Measurements from ENCODE around the gene NLRP6.

GRCh38 chr11:240315-240714 lies 37.9 kb upstream of the NLRP6 start:
- TF ChIP-seq EZH2 (IDR thresholded peaks at IDR 0.05; ENCODE audit: insufficient read depth, poor library complexity, severe bottlenecking) (no peak), EZH2phosphoT487 (IDR thresholded peaks at IDR 0.05; ENCODE audit: insufficient read depth, low read depth) (no peak)

All from GM23248 (cell line).